Osteoblast (primary cell): ENCODE measurements around the gene NPIPA5. TPM values are rescaled to one million over a fixed set of nuclear protein-coding genes. Genes with fewer than 3 reads are reported as not detected.
"Not testable (repeated sequence)": the region's sequence is repeated elsewhere in the genome, so short reads cannot be mapped to it uniquely, and the experiment has no call there.

Experiments used
- DNase-seq: peaks from one replicate; pipeline ENCODE4 v3.0.0; 2011; ENCODE audit warnings: low spot score, mixed read lengths; ENCODE audit not compliant: insufficient read length; ENCODE audit errors: missing footprints
- H2AFZ ChIP-seq: 2 replicates; pipeline ENCODE4 v1.6.0; 2011; ENCODE audit warnings: mild to moderate bottlenecking, low read length
- H3K27ac ChIP-seq: 2 replicates; pipeline ENCODE4 v1.5.1; 2011; ENCODE audit warnings: mild to moderate bottlenecking, low read depth, low read length, moderate library complexity
- H3K27me3 ChIP-seq: 2 replicates; pipeline ENCODE4 v1.6.0; 2012; ENCODE audit warnings: mild to moderate bottlenecking, control low read depth, inconsistent platforms, low read length, moderate library complexity; ENCODE audit not compliant: insufficient read depth
- H3K36me3 ChIP-seq: 2 replicates; pipeline ENCODE4 v1.5.1; 2011; ENCODE audit warnings: mild to moderate bottlenecking, low read length, control low read depth, moderate library complexity; ENCODE audit not compliant: insufficient read depth
- H3K4me1 ChIP-seq: 2 replicates; pipeline ENCODE4 v1.5.1; 2011; ENCODE audit warnings: mild to moderate bottlenecking, low read length, control low read depth, moderate library complexity; ENCODE audit not compliant: insufficient read depth
- H3K4me2 ChIP-seq: 2 replicates; pipeline ENCODE4 v1.6.0; 2011; ENCODE audit warnings: mild to moderate bottlenecking, low read length; ENCODE audit not compliant: insufficient read depth
- H3K4me3 ChIP-seq: fragments of 200-600 bp; sonication (generic); 3 replicates; pipeline ENCODE4 v1.5.1; 2012; ENCODE audit warnings: mild to moderate bottlenecking, low read length, inconsistent platforms; ENCODE audit not compliant: insufficient read depth
- H3K79me2 ChIP-seq: 2 replicates; pipeline ENCODE4 v1.6.0; 2012; ENCODE audit warnings: mild to moderate bottlenecking, low read length, control low read depth, inconsistent platforms; ENCODE audit not compliant: insufficient read depth
- H3K9me3 ChIP-seq: 2 replicates; pipeline ENCODE4 v1.5.1; 2011; ENCODE audit warnings: low read depth, low read length, control low read depth
- H4K20me1 ChIP-seq: 2 replicates; pipeline ENCODE4 v1.6.0; 2012; ENCODE audit warnings: mild to moderate bottlenecking, low read length, control low read depth; ENCODE audit not compliant: insufficient read depth
- CTCF ChIP-seq: IDR thresholded peaks from 2 replicates; pipeline ENCODE4 v1.5.1; 2011; ENCODE audit warnings: mild to moderate bottlenecking, low read depth, low read length, moderate library complexity; ENCODE audit errors: extremely low read depth
- total RNA-seq: library from RNA; depleted of rRNA; stranded (reverse); fragments of >200 nt; gene quantifications from 2 replicates; pipeline ENCODE4 v1.2.3, GENCODE V29; 2012

The NPIPA5 gene
- total RNA-seq, 1 donor, result 5.4 TPM

- H3K9me3 ChIP-seq, result no peaks in the 10 kb centered on the region
- no peak overlapping the region for H3K27ac ChIP-seq
- no peaks in the 10 kb centered on the region for H3K4me1 ChIP-seq
- no peaks in the 10 kb centered on the region for H3K27me3 ChIP-seq
- no peaks in the 10 kb centered on the region for H3K79me2 ChIP-seq
- H3K4me2 ChIP-seq, result no peak overlapping the region
- H4K20me1 ChIP-seq, result no peaks in the 10 kb centered on the region
- DNase-seq, result no peak
- no peaks in the 10 kb centered on the region for H3K36me3 ChIP-seq
- TF ChIP-seq CTCF, result no peak
- no peak overlapping the region for H3K4me3 ChIP-seq
- H2AFZ ChIP-seq, result no peak overlapping the region
Measured at GRCh38 chr16:15403392-15403995, 25.4 kb upstream of the NPIPA5 start.

- H3K4me1 ChIP-seq, result no peaks in the 10 kb centered on the region
Measured at GRCh38 chr16:15401972-15402371, 23.9 kb upstream of the NPIPA5 start.

GRCh38 chr16:15400314-15400713 is 22.2 kb upstream of the NPIPA5 start:
- H3K79me2 ChIP-seq, H3K4me3 ChIP-seq, DNase-seq, H3K36me3 ChIP-seq, H3K4me2 ChIP-seq, H4K20me1 ChIP-seq, H3K9me3 ChIP-seq, H2AFZ ChIP-seq, H3K27ac ChIP-seq, H3K27me3 ChIP-seq, H3K4me1 ChIP-seq: not testable (repeated sequence)

More at GRCh38 chr16:15401972-15402371, 23.9 kb upstream of the NPIPA5 start:
- H2AFZ ChIP-seq, result no peak overlapping the region
- no peak overlapping the region for H3K4me2 ChIP-seq
- H3K27me3 ChIP-seq, result no peaks in the 10 kb centered on the region
- no peaks in the 10 kb centered on the region for H3K36me3 ChIP-seq
- H3K79me2 ChIP-seq, result no peaks in the 10 kb centered on the region
- no peaks in the 10 kb centered on the region for H3K9me3 ChIP-seq
- H3K27ac ChIP-seq, result no peak overlapping the region
- DNase-seq, result no peak
- TF ChIP-seq CTCF, result no peak
- H3K4me3 ChIP-seq, result no peak overlapping the region
- H4K20me1 ChIP-seq, result no peaks in the 10 kb centered on the region

GRCh38 chr16:15399317-15399716 is 21.2 kb upstream of the NPIPA5 start:
- H3K27ac ChIP-seq, result no peak overlapping the region
- H3K36me3 ChIP-seq, result no peaks in the 10 kb centered on the region
- H2AFZ ChIP-seq, result no peak overlapping the region
- H3K79me2 ChIP-seq, result no peaks in the 10 kb centered on the region
- H3K4me1 ChIP-seq, result no peaks in the 10 kb centered on the region
- H3K9me3 ChIP-seq, result no peaks in the 10 kb centered on the region
- no peak overlapping the region for H3K4me2 ChIP-seq
- no peaks in the 10 kb centered on the region for H3K27me3 ChIP-seq
- H3K4me3 ChIP-seq, result no peak overlapping the region
- DNase-seq, result no peak
- no peak for TF ChIP-seq CTCF
- H4K20me1 ChIP-seq, result no peaks in the 10 kb centered on the region
